ENCODE results near the gene TSHZ2.
"Not testable (repeated sequence)": the region's sequence is repeated elsewhere in the genome, so short reads cannot be mapped to it uniquely, and the experiment has no call there.

The TSHZ2 gene

DNA sequence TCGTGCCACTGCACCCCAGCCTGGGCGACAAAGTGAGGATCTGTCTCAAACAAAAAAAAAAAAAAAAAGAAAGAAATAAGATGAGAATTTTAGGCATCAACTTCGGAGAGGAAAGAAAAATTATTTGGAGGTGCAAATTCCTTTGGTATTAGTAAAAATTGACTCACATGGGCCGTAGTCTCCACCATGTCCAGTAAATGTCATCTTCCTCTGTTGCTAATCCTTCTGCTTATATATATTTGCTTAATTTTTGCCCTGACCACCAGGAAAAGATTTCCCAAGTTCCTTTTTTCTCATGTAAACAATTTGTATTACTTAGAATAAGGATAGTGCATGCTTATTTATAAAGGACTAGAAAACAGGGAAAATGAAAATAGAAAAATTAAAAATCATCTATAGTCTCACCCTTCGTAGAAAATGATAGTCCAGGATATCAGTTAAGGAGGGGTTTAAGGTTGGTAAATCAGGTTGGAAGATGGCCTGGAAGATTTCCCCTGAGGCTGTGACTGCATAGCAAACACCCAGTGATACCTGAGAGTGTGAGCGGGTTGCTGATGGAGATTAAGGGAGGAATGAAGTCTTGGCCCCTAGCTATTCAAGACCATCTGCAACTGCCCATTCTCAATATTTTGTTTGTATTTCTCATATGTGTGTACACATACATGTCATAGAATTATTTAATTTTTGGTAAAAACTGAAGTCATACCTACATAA, 380.7 kb downstream of the TSHZ2 start:
- no peak for DNase-seq (ENCODE audit: low spot score)

DNA sequence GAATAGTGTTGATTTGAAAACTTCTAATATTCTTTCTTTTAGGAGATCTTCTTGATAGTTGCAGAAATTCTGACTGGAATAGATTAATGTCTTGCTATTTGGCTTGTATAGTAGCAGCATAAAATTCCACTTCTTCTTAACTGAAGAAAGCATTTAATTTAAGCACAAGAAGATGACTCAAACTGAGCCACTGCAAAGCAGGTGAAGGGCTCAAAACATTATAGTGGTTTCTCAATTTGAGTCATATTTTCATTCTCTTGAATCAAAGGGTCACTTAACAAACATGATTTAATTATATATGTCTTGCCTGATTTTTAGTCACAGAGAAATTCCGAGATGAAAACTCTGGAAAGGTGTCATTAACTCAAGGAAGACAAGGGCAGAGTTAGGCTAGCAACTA, 382.2 kb downstream of the TSHZ2 start:
- no peak for DNase-seq (ENCODE audit: low spot score)

DNA sequence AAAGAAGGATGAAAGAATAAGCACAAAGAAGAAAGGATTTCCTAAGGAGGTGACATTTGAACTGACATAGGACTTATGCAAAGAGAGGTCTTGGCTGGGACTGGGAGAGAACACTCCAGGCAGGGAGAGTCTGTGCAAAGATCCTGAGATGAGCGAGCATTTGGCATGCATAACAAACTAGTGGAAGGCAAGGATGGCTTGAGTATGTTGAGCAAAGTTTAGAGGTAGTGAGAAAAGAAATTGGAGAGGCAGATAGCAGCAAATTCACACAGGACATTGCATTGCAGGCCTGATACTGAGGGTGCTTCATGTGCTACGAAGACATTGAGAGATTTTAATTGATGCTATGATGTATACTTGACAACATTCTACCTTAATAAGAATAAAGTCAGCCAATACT, 383.6 kb downstream of the TSHZ2 start:
- no peak for DNase-seq (ENCODE audit: low spot score)

DNA sequence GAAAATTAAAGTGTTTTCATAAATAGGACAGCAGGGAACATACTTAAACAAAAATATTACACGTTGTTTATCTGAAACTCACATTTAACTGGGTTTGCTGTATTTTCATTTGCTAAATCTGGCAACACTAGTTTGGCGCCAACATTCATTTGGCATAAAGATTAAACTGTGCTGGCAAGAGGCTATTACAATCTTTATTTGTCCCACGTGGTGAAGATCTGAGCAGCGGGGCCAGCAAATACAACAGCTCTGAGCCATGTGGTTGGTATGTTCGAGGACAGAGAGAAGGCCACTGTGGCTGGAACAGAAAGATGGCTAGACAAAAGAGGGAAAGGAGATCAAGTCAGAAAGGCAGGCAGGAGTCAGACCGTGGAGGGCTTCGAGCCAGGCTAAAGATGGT, 387.3 kb downstream of the TSHZ2 start:
- DNase-seq (ENCODE audit: low spot score) = no peak

DNA sequence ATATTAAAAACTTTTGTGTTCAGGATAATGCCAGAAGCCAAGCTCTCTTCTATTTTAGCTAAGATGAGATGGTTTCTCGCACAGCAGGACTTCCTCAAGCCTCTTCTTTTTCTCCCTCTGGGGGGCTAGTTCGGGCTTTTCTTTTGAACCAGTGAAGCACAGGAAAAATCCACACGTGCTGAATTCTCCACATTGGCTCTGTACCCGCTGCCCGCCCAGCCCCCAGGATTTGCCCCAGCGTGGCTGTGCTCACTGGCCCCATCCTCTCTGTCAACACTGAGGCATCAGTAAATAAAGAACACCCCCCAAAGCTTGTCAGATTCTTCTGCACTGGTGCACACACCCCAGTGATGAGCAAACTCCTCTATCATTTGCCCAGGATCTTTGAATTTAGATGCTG, 388.7 kb downstream of the TSHZ2 start:
- DNase-seq (ENCODE audit: low spot score) = no peak

DNA sequence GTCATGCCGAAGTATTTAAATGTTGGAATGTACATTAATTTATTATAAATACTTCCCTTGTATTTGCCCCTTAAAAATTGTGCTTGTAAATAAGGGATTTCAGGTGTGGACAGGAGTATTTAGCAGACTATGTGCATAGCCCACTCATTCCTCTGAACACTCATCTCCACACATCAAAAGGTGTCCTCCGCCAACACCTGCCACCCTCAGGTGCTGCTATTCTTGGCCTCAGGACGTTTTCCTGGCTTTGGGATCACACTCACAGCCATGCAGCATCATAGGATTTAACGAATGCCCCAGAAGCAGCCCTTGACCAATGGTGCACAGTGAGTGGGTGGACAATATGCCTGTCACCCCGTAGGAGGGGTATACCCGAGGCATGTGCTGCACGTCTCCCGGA, 390.6 kb downstream of the TSHZ2 start:
- DNase-seq (ENCODE audit: low spot score) = no peak

- no peak for DNase-seq (ENCODE audit: low spot score)
Observed at GRCh38 chr20:53364646-53365045, 392.5 kb downstream of the TSHZ2 start.

GRCh38 chr20:53365076-53365475, 392.9 kb downstream of the TSHZ2 start:
- DNase-seq (ENCODE audit: low spot score) = no peak

GRCh38 chr20:53365539-53366075, 393.4 kb downstream of the TSHZ2 start:
- DNase-seq (ENCODE audit: low spot score) = no peak

- DNase-seq (ENCODE audit: low spot score) = not testable (repeated sequence)
Observed at GRCh38 chr20:53366928-53367327, 394.8 kb downstream of the TSHZ2 start.

DNA sequence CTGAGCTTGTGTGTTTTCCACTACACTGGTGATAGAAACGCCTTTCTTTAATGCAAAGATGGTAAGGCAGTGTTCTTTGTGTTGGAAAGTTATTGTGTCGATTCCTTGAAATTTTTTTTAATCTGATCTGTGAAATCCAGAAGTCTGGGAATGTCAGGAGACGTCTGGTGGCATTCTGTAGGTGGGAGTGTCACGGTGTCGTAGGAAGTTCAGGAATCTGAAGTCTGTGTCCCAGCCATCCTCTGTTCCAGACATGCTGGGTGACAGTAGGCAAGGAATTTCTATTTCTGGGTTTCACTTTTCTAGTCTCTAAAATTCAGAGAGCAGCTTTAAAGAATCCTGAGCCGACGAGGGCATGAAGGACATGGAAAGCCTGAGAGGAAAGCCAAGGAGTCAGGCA, 397.7 kb downstream of the TSHZ2 start:
- DNase-seq (ENCODE audit: low spot score) = no peak

DNA sequence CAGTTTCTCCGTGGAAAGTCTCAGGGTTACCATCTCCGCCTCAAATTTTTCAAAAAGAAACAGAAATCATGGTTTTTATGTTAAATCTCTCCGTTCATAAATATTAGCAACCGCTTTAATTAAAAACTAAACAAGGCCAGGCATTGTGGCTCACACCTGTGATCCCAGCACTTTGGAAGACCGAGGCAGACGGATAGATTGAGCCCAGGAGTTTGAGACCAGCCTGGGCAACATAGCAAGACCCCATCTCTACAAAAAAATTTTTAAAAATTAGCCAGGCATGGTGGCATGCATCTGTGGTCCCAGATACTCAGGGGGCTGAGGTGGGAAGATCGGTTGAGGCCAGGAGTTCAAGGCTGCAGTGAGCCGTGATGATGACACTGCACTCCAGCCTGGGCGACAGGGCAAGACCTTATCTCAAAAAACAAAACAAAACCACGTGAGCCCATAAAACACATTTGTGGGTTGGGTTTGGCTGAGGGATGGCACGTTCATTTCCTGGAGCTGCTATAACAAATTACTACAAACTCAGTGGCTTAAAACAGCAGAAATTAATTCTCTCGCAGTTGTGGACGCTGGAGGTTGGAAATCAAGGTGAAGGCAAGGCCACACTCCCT, 398.3 kb downstream of the TSHZ2 start:
- no peak for DNase-seq (ENCODE audit: low spot score)

- DNase-seq (ENCODE audit: low spot score) = no peak
Observed at GRCh38 chr20:53371216-53371615, 399.1 kb downstream of the TSHZ2 start.

DNA sequence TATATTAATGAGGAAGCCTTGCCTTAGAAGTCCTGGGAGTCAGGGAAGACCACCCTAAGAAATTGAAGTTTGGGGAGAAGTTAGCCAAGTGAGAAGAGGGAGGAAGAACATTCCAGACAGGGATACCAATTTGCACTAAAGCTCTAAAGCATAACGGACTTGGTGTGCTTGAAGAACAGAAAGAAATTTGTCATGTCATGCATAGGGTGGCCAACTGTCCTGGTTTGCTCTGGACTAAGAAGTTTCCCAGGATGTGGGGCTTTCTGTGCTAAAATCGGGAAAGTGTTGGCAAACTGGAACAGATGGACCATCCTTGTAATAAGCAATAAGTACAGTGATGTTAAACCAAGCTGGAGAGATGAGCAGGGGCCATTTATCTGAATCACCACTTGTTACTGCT, 403.9 kb downstream of the TSHZ2 start:
- no peak for DNase-seq (ENCODE audit: low spot score)

DNA sequence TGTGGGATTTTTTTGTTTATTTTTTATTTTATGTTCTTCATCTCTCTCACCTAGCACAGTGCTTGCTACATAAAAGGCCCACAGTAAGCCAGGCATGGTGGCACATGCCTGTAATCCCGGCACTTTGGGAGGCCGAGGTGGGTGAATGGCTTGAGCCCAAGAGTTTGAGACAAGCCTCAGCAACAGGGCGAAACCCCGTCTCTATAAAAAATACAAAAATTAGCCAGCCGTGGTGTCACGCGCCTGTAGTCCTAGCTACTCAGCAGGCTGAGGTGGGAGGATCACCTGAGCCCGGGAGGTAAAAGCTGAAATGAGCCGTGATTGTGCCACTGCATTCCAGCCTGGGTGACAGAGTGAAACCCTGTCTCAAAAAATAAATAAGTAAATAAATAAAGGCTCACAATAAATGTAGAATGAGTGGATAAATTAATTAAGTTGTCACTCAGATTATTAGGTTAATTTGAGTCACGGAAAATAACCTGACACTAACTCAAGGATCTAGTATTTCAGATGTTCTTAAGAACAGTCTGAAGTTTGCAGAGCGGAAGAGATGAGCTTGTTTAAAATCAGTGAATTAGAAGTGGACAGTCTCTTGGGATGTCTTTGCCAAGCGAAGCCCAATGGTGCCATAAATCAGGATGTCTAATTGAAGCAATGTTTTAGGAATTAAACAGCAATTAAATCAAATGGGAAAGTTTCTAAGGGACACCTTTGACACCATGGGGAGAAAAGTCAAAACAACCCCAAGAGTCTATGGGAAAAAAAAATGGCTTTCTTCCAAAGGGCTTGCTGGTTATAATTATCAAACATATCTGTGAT, 407.1 kb downstream of the TSHZ2 start:
- no peak for DNase-seq (ENCODE audit: low spot score)

DNA sequence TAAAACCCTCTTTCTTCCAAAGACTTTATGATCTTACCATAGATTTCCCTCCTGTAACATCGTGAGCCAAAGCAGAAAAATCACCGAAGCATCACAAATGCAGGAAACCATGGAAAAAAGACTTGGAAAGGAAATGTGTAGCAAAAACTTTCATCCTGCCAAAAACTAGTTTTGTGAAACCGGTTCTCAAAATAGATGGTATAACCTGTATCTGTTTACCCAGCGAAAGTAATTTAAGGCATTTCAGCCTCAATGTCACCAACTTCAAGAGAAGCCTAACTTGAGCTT, 407.6 kb downstream of the TSHZ2 start:
- no peak for DNase-seq (ENCODE audit: low spot score)

DNA sequence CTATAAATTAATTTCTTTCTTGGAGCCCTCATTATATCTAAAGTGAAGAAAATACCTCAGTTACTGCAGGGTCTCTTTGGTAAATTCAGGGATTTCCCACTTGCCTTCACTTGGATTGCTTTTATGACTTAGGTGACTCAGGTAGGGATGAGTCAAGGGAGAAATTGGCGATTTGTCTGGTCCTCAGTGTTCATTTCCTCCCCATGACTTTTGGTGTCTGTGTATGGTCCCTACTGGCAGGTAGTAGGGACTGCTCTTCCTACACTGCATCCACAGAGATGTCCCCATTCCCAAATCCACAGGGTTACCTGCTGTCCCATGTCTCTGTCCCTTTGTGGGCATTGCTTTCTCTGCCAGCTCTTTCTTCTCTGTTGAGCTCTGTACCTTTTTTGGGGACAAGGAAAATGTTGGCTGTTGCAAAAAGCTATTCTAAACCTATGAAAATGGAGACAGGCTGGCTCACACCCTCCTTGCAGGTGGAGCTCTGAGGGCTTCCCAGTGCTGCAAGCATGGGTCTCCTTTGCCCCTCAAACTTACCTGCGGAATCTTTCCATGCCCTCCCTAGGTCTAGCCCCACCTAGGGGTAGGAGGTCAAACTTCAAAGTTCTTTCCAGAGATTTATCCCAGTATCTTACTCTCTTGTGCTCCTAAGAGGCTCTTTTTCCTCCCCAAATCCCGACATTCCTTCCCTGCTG, 409.6 kb downstream of the TSHZ2 start:
- DNase-seq (ENCODE audit: low spot score) = no peak

GRCh38 chr20:53382263-53382844, 410.2 kb downstream of the TSHZ2 start:
- DNase-seq (ENCODE audit: low spot score) = no peak

GRCh38 chr20:53383916-53384315, 411.8 kb downstream of the TSHZ2 start:
- DNase-seq (ENCODE audit: low spot score) = no peak

DNA sequence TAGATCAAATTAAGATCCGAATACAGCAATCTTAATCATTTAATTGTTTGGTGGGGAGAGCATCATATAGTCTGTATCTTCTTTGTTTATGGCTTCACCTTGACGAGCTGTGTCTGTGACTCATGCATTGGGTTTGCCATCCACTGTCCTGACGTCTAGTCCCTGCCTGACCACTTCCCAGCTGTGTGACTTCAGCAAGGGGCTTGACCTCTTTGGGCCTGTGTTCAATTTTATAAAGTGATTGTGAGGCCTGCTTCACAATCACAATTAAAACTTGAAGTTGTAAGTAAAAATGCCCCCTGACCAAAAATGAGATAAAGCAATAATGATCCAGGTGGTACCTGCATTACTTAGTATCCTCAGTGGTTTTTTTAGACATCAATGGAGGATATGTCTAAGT, 412.2 kb downstream of the TSHZ2 start:
- DNase-seq (ENCODE audit: low spot score) = no peak

DNA sequence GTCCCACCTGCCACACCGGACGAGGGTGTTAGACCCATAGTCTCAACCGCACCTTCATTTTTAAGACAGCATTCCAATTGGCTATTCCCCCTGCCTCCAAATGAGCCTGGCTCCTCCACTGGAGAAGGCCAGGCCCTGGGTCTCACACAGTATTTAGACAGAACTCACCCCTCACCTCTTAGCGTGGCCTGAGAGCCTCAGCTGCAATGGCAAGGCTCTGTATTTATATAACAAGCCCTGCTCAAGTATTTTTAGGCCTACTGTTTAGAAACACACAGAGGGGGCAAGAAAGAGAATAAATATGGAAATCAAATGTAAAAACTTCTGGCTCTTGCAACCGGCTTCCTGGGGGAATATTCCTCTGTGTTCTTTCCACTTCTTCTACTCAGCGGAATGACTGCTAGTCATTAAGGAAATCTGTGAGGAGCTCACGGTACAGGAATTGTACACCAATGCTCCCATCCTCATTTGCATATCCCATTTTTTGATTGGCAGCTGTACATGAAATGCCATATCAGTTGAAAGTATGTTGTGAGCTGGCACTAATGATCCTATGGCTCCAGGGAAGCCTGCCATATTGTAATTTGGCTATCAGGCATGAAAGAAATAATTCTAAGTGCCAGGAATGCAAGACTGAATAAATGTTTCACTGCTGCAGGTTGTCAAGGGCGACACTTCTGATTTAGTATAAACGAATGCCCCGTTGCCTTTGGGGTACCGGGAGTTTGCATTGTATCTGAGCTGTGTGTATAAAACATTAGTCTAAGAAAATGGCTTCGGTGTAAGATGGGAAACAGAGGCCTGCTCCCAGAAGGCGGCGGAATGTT, 414.0 kb downstream of the TSHZ2 start:
- no peak for DNase-seq (ENCODE audit: low spot score)

Measured in CD4-positive, alpha-beta T cell treated with Interleukin-6 at 100 ng/mL for 8 hours (primary cell).